H9 (cell line): Measurements from ENCODE around the gene TK2. TPM values are rescaled to one million over a fixed set of nuclear protein-coding genes. Genes with fewer than 3 reads are reported as not detected.

Experiments
- DNase-seq: peaks from one replicate; pipeline ENCODE4 v3.0.0-alpha.2; 2017
- H2AFZ ChIP-seq: one replicate; pipeline ENCODE4 v1.6.1; 2013; ENCODE audit warnings: mild to moderate bottlenecking, low read length, control low read depth, moderate library complexity
- H2AK5ac ChIP-seq: 2 replicates; pipeline ENCODE4 v1.6.1; 2013; ENCODE audit warnings: low read length, control low read depth, mixed read lengths; ENCODE audit not compliant: insufficient read length
- H2BK120ac ChIP-seq: one replicate; pipeline ENCODE4 v1.6.1; 2013; ENCODE audit warnings: low read depth, mild to moderate bottlenecking, low read length, control low read depth, inconsistent platforms; ENCODE audit not compliant: poor library complexity, severe bottlenecking
- H2BK12ac ChIP-seq: 2 replicates; pipeline ENCODE4 v1.6.1; 2013; ENCODE audit warnings: low read length, control low read depth, mixed read lengths, low read depth; ENCODE audit not compliant: insufficient read length
- H2BK15ac ChIP-seq: 2 replicates; pipeline ENCODE4 v1.6.1; 2013; ENCODE audit warnings: low read depth, low read length, control low read depth
- H2BK20ac ChIP-seq: one replicate; pipeline ENCODE4 v1.6.1; 2013; ENCODE audit warnings: low read depth, mild to moderate bottlenecking, low read length, control low read depth, inconsistent platforms; ENCODE audit not compliant: poor library complexity, severe bottlenecking
- H2BK5ac ChIP-seq: 2 replicates; pipeline ENCODE4 v1.6.1; 2013; ENCODE audit warnings: low read length, control low read depth, mixed read lengths; ENCODE audit not compliant: insufficient read length
- H3K14ac ChIP-seq: 2 replicates; pipeline ENCODE4 v1.6.1; 2013; ENCODE audit warnings: low read length, control low read depth; ENCODE audit not compliant: insufficient read depth
- H3K18ac ChIP-seq: 2 replicates; pipeline ENCODE4 v1.6.1; 2013; ENCODE audit warnings: low read depth, mild to moderate bottlenecking, mixed read lengths, low read length, control low read depth; ENCODE audit not compliant: insufficient read length
- H3K23ac ChIP-seq: 2 replicates; pipeline ENCODE4 v1.6.1; 2013; ENCODE audit warnings: low read length, control low read depth, mixed read lengths, low read depth; ENCODE audit not compliant: insufficient read length
- H3K23me2 ChIP-seq: 2 replicates; pipeline ENCODE4 v1.6.1; 2013; ENCODE audit warnings: low read depth, mild to moderate bottlenecking, mixed read lengths, low read length, control low read depth; ENCODE audit not compliant: insufficient read length, poor library complexity, severe bottlenecking
- H3K27ac ChIP-seq: 2 replicates; pipeline ENCODE4 v1.5.1; 2013; ENCODE audit warnings: low read length, control low read depth, mixed read lengths, low read depth; ENCODE audit not compliant: insufficient read length
- H3K27me3 ChIP-seq: 2 replicates; pipeline ENCODE4 v1.6.1; 2013; ENCODE audit warnings: low read length, control low read depth, inconsistent platforms; ENCODE audit not compliant: insufficient read depth
- H3K4ac ChIP-seq: 2 replicates; pipeline ENCODE4 v1.6.1; 2013; ENCODE audit warnings: low read depth, mild to moderate bottlenecking, control low read depth, inconsistent platforms, low read length, moderate library complexity
- H3K4me1 ChIP-seq: 2 replicates; pipeline ENCODE4 v1.6.1; 2013; ENCODE audit warnings: low read length, control low read depth, inconsistent platforms; ENCODE audit not compliant: insufficient read depth
- H3K4me2 ChIP-seq: 2 replicates; pipeline ENCODE4 v1.6.1; 2013; ENCODE audit warnings: low read length, control low read depth, mixed read lengths; ENCODE audit not compliant: insufficient read length, insufficient read depth
- H3K56ac ChIP-seq: 2 replicates; pipeline ENCODE4 v1.6.1; 2013; ENCODE audit warnings: low read depth, mild to moderate bottlenecking, mixed read lengths, low read length, control low read depth; ENCODE audit not compliant: insufficient read length
- H3K79me1 ChIP-seq: 2 replicates; pipeline ENCODE4 v1.6.1; 2013; ENCODE audit warnings: low read depth, mild to moderate bottlenecking, moderate library complexity, low read length, control low read depth, inconsistent platforms; ENCODE audit not compliant: insufficient read depth, poor library complexity, severe bottlenecking
- H3K79me2 ChIP-seq: 2 replicates; pipeline ENCODE4 v1.6.1; 2013; ENCODE audit warnings: low read length, control low read depth, inconsistent platforms; ENCODE audit not compliant: insufficient read depth
- H3K9ac ChIP-seq: 2 replicates; pipeline ENCODE4 v1.6.1; 2013; ENCODE audit warnings: low read length, control low read depth, mixed read lengths; ENCODE audit not compliant: insufficient read length; ENCODE audit errors: extremely low read depth
- H3K9me3 ChIP-seq: one replicate; pipeline ENCODE4 v1.6.1; 2013; ENCODE audit warnings: low read depth, low read length, inconsistent platforms; ENCODE audit not compliant: control insufficient read depth
- H3T11ph ChIP-seq: one replicate; pipeline ENCODE4 v1.6.1; 2013; ENCODE audit warnings: mild to moderate bottlenecking, low read length, control low read depth, inconsistent platforms
- H4K20me1 ChIP-seq: one replicate; pipeline ENCODE4 v1.6.1; 2013; ENCODE audit not compliant: control insufficient read depth, insufficient read length, insufficient read depth
- H4K5ac ChIP-seq: 2 replicates; pipeline ENCODE4 v1.6.1; 2013; ENCODE audit warnings: low read depth, mild to moderate bottlenecking, mixed read lengths, low read length, control low read depth; ENCODE audit not compliant: insufficient read length
- H4K8ac ChIP-seq: replicated peaks from 2 replicates; pipeline ENCODE4 v1.6.1; 2013; ENCODE audit warnings: low read length, control low read depth, mixed read lengths, low read depth; ENCODE audit not compliant: insufficient read length
- H4K91ac ChIP-seq: 2 replicates; pipeline ENCODE4 v1.6.1; 2013; ENCODE audit warnings: low read depth, mild to moderate bottlenecking, moderate library complexity, mixed read lengths, low read length, control low read depth; ENCODE audit not compliant: insufficient read length
- H3K27ac Mint-ChIP-seq, 3 experiments: 2 replicates in 2 of 3; 3 replicates in 1 of 3; pipeline ENCODE4 v1.8.0; 2020 to 2021; ENCODE audit warnings: mixed read lengths in 3 of 3, mild to moderate bottlenecking in 1 of 3, moderate library complexity in 1 of 3
- H3K27me3 Mint-ChIP-seq: 2 replicates; pipeline ENCODE4 v1.8.0; 2021; ENCODE audit warnings: low read depth, mild to moderate bottlenecking, moderate library complexity, mixed read lengths
- H3K36me3 Mint-ChIP-seq, 3 experiments: 2 replicates in 2 of 3; 3 replicates in 1 of 3; pipeline ENCODE4 v1.8.0; 2020 to 2021; ENCODE audit warnings: low read depth in 3 of 3, mixed read lengths in 3 of 3; ENCODE audit not compliant: insufficient read depth in 1 of 3
- H3K4me1 Mint-ChIP-seq, 2 experiments: 2 replicates each; pipeline ENCODE4 v1.8.0; 2020; ENCODE audit warnings: mixed read lengths in 2 of 2
- H3K4me3 Mint-ChIP-seq, 2 experiments: 2 replicates in 1 of 2; 3 replicates in 1 of 2; pipeline ENCODE4 v1.8.0; 2020 to 2021; ENCODE audit warnings: mild to moderate bottlenecking in 2 of 2, mixed read lengths in 2 of 2, moderate library complexity in 1 of 2
- H3K9me3 Mint-ChIP-seq, 2 experiments: 2 replicates in 1 of 2; 3 replicates in 1 of 2; pipeline ENCODE4 v1.8.0; 2020; ENCODE audit warnings: mild to moderate bottlenecking in 2 of 2, mixed read lengths in 2 of 2, moderate library complexity in 1 of 2
- WGBS: extraction: QIAGEN DNeasy Blood & Tissue Kit; methylation state at CpG from one replicate; pipeline ENCODE4 v1.1.7; 2013; ENCODE audit warnings: missing lambda C conversion rate, low lambda C conversion rate, mixed read lengths; ENCODE audit not compliant: insufficient read length; ENCODE audit errors: extremely low coverage; 5-methylcytosine and 5-hydroxymethylcytosine counted together
- total RNA-seq: library from RNA; stranded (reverse); gene quantifications from 2 replicates; pipeline ENCODE4 v1.2.1, GENCODE V29; 2021
- TF ChIP-seq, protein P1 (sequence below): fragments of 200-600 bp; sonication (generic); conservative IDR thresholded peaks from 3 replicates; pipeline ENCODE4 v1.8.0; 2021; ENCODE audit warnings: antibody characterized with exemption, mild to moderate bottlenecking

The TK2 gene
- total RNA-seq, 1 experiment from 2014 or later, result 5.2 TPM

DNA sequence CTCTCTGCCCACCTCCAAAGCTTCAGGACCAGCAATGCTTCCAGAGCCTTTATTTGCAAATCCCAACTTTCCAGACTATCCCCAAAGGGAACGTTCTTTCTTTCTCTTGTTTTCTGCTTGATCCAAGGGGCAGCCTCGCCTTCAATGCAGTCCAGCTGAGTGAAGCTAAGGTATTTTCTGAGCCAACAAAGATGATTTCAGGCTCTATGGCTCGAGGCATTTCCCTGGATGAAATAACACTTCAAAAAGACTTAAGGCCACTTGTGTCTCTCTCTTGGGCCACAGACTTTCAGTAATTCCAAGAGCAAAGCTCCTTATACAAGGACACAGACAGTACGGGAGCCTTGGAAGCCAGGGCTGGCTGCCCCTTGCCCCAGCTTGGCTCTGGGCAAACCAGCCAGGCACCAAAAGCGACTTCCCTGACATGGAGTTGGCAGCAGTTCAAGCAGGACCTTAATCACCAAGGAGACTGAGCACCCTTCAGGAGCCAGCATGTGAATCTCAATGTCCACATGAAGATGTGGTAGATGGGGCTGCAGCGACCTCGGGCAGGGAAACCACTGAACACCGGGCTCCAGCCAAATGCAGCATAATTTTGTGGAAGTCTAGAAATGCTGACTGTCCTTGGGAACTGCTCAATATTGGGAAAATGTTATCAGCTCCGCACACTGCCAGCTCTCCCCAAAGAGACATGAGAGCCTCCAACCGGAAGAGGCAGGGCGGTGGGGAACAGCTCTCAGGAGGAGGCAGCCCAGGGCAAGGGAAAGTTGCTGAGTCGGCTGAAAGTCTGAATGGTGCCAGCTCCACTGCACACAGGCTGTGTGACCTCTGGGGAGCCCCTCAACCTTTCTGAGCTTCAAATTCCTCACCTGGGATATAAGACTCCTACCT lies 39.0 kb downstream of the TK2 start:
- Histone ChIP-seq H3K23ac (no peak overlapping the region), H3K4me2 (no peak overlapping the region), H3K18ac (peak overlapping the region; percentile 7), H3K56ac (no peak overlapping the region), H3K27ac (no peak overlapping the region), H3K4ac (no peak overlapping the region), H2BK12ac (no peak overlapping the region), H2AFZ (no peak overlapping the region), H3K79me1 (no peaks in the 10 kb centered on the region), H3T11ph (no peak overlapping the region), H3K14ac (no peak overlapping the region), H2BK120ac (no peak overlapping the region), H2AK5ac (no peak overlapping the region), H2BK20ac (no peak overlapping the region), H3K9ac (no peak overlapping the region), H4K8ac (no peak overlapping the region), H3K9me3 (no peaks in the 10 kb centered on the region), H4K91ac (peak overlapping the region; percentile 47), H3K23me2 (no peaks in the 10 kb centered on the region), H4K20me1 (no peaks in the 10 kb centered on the region), H2BK5ac (no peak overlapping the region), H4K5ac (no peak overlapping the region), H3K79me2 (no peaks in the 10 kb centered on the region), H3K27me3 (no peaks in the 10 kb centered on the region), H3K4me1 (peaks cover 4% of the 10 kb centered on the region; the same call in 1 of the 2 replicates), H2BK15ac (no peak overlapping the region)
- TF ChIP-seq, protein P1, sequence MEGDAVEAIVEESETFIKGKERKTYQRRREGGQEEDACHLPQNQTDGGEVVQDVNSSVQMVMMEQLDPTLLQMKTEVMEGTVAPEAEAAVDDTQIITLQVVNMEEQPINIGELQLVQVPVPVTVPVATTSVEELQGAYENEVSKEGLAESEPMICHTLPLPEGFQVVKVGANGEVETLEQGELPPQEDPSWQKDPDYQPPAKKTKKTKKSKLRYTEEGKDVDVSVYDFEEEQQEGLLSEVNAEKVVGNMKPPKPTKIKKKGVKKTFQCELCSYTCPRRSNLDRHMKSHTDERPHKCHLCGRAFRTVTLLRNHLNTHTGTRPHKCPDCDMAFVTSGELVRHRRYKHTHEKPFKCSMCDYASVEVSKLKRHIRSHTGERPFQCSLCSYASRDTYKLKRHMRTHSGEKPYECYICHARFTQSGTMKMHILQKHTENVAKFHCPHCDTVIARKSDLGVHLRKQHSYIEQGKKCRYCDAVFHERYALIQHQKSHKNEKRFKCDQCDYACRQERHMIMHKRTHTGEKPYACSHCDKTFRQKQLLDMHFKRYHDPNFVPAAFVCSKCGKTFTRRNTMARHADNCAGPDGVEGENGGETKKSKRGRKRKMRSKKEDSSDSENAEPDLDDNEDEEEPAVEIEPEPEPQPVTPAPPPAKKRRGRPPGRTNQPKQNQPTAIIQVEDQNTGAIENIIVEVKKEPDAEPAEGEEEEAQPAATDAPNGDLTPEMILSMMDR, result no peak
- Mint-ChIP-seq H3K4me3 (no peak overlapping the region), H3K4me1 (peaks cover 30 to 40% of the 10 kb centered on the region in 2 experiments), H3K27me3 (peaks cover 11% of the 10 kb centered on the region), H3K27ac (peak overlapping the region in 2 of 3 experiments; percentile 96 to 97; a peak in 4 of 7 replicates), H3K36me3 (peaks cover 9 to 17% (median 12%) of the 10 kb centered on the region in 3 experiments; a peak in 5 of 7 replicates), H3K9me3 (peaks cover 2 to 3% of the 10 kb centered on the region in 2 experiments; a peak in 2 of 5 replicates)
- WGBS, result no CpG with 5 or more reads among the region's 12 CpGs
- no peak for DNase-seq
